K562 (cell line): ENCODE measurements around the gene KANK2.

Experiments
- BRCA1 ChIP-seq, 2 experiments: fragments of 450-650 bp in 1 of 2; sonication (generic) in 1 of 2; formaldehyde crosslinking in 1 of 2; IDR thresholded peaks; 2 replicates each; pipeline versions ENCODE4 v1.5.0 to v1.6.1; 2017 to 2020; ENCODE audit warnings: mild to moderate bottlenecking in 1 of 2, missing genetic modification reagents in 1 of 2
- CBX3 ChIP-seq, 2 experiments: IDR thresholded peaks; 1 replicate in 1 of 2; 2 replicates in 1 of 2; pipeline ENCODE4 v1.6.1; 2012; ENCODE audit warnings: inconsistent platforms in 2 of 2, low read length in 2 of 2, borderline replicate concordance in 1 of 2, control low read depth in 1 of 2
- MYC ChIP-seq, 2 experiments: fragments of 250-450 bp in 1 of 2; sonication (Bioruptor Pico) in 1 of 2; IDR thresholded peaks; 2 replicates each; pipeline versions ENCODE4 v1.5.1 to v1.6.1; 2012 to 2021; ENCODE audit warnings: low read depth in 2 of 2, borderline replicate concordance in 1 of 2, improper control_type of control experiment in 1 of 2, low read length in 1 of 2, mild to moderate bottlenecking in 1 of 2, moderate library complexity in 1 of 2

- TF ChIP-seq MYC (IDR thresholded peaks at IDR 0.05; ENCODE audit: low read depth, low read length): no peak
- TF ChIP-seq MYC (CRISPR knock-in tag; IDR thresholded peaks at IDR 0.05; ENCODE audit: borderline replicate concordance, low read depth): no peak
- TF ChIP-seq CBX3 (IDR thresholded peaks at IDR 0.05; ENCODE audit: borderline replicate concordance in 1 of 2, low read length in 2 of 2): no peak
- no peak for TF ChIP-seq BRCA1 (IDR thresholded peaks at IDR 0.05)
- no peak for TF ChIP-seq BRCA1 (CRISPR knock-in tag; IDR thresholded peaks at IDR 0.05)
Observed at GRCh38 chr19:11179716-11180297, 17.5 kb downstream of the KANK2 start.
